SK-N-SH (cell line): ENCODE results near the gene PCDHGA9. TPM values are rescaled to one million over a fixed set of nuclear protein-coding genes. Genes with fewer than 3 reads are reported as not detected.

ENCODE experiments used
- CTCF ChIA-PET: fragments of 300-600, 350-600 bp; formaldehyde crosslinking; extraction: SDS; loops from one replicate; lab custom pipeline; 2021; lab: Yijun Ruan, JAX
- POLR2A ChIA-PET: fragments of 350-600 bp; sonication (Branson Sonifier 250); formaldehyde crosslinking; extraction: SDS; loops from one replicate; lab custom pipeline; 2020; ENCODE audit warnings: antibody characterized with exemption, inconsistent platforms; lab: Yijun Ruan, JAX
- DNase-seq: peaks from one replicate; pipeline ENCODE4 v3.0.0; 2012
- H2AFZ ChIP-seq: fragments of 200-600 bp; sonication (generic); 2 replicates; pipeline ENCODE4 v1.8.1; 2016; ENCODE audit warnings: antibody characterized with exemption, mild to moderate bottlenecking, low read depth
- H3F3A ChIP-seq: fragments of 200-600 bp; sonication (generic); replicated peaks from 2 replicates; pipeline ENCODE3; 2016; ENCODE audit warnings: antibody characterized with exemption, mild to moderate bottlenecking; ENCODE audit not compliant: insufficient read depth
- H3K27ac ChIP-seq, 2 experiments: fragments of 200-500 bp in 1 of 2; fragments of 200-600 bp in 1 of 2; sonication (Bioruptor generic) in 1 of 2; sonication (generic), shearing (Covaris generic) in 1 of 2; 2 replicates each; pipeline versions ENCODE4 v1.5.1 to v1.6.1; 2014 to 2016; ENCODE audit warnings: low read depth in 2 of 2, inconsistent platforms in 1 of 2, low read length in 1 of 2, mild to moderate bottlenecking in 1 of 2, mixed read lengths in 1 of 2
- H3K27me3 ChIP-seq: fragments of 200-600 bp; sonication (generic), shearing (Covaris generic); 2 replicates; pipeline ENCODE4 v1.6.1; 2016; ENCODE audit warnings: mixed run types; ENCODE audit not compliant: insufficient read depth
- H3K36me3 ChIP-seq, 2 experiments: fragments of 200-500 bp in 1 of 2; fragments of 200-600 bp in 1 of 2; sonication (Bioruptor generic) in 1 of 2; sonication (generic) in 1 of 2; replicated peaks in 1 of 2; 2 replicates each; pipeline versions ENCODE3 to v1.5.1; 2014 to 2016; ENCODE audit warnings: low read length in 1 of 2, mild to moderate bottlenecking in 1 of 2; ENCODE audit not compliant: insufficient read depth in 2 of 2, control insufficient read depth in 1 of 2
- H3K4me1 ChIP-seq, 2 experiments: fragments of 200-500 bp in 1 of 2; fragments of 200-600 bp in 1 of 2; sonication (Bioruptor generic) in 1 of 2; sonication (generic), shearing (Covaris generic) in 1 of 2; 2 replicates each; pipeline versions ENCODE4 v1.5.1 to v1.6.1; 2014 to 2016; ENCODE audit warnings: low read depth in 1 of 2, low read length in 1 of 2, mixed run types in 1 of 2; ENCODE audit not compliant: insufficient read depth in 2 of 2, control insufficient read depth in 1 of 2
- H3K4me2 ChIP-seq: fragments of 200-600 bp; sonication (generic), shearing (Covaris generic); 2 replicates; pipeline ENCODE4 v1.6.1; 2017; ENCODE audit warnings: mixed run types
- H3K4me3 ChIP-seq, 2 experiments: fragments of 200-500 bp in 1 of 2; fragments of 200-600 bp in 1 of 2; sonication (Bioruptor generic) in 1 of 2; sonication (generic), shearing (Covaris generic) in 1 of 2; 2 replicates each; pipeline versions ENCODE4 v1.5.1 to v1.8.1; 2014 to 2016; ENCODE audit warnings: low read depth in 2 of 2, inconsistent platforms in 1 of 2, low read length in 1 of 2, mild to moderate bottlenecking in 1 of 2, mixed read lengths in 1 of 2, moderate library complexity in 1 of 2
- H3K79me2 ChIP-seq: fragments of 200-600 bp; sonication (generic); 2 replicates; pipeline ENCODE4 v1.8.1; 2017; ENCODE audit warnings: mild to moderate bottlenecking; ENCODE audit not compliant: insufficient read depth
- H3K9ac ChIP-seq: fragments of 200-600 bp; sonication (generic); 2 replicates; pipeline ENCODE4 v1.6.1; 2017; ENCODE audit warnings: mixed run types
- H3K9me2 ChIP-seq: fragments of 200-600 bp; sonication (generic); 2 replicates; pipeline ENCODE4 v1.6.1; 2017; ENCODE audit warnings: mixed run types
- H3K9me3 ChIP-seq: fragments of 200-600 bp; sonication (generic); 2 replicates; pipeline ENCODE4 v1.6.1; 2017; ENCODE audit warnings: mixed run types, mild to moderate bottlenecking, moderate library complexity
- H4K20me1 ChIP-seq: fragments of 200-600 bp; sonication (generic); 2 replicates; pipeline ENCODE4 v1.6.1; 2017; ENCODE audit warnings: mild to moderate bottlenecking, mixed run types; ENCODE audit not compliant: insufficient read depth
- CTCF ChIP-seq: fragments of 200-600 bp; sonication (generic); IDR thresholded peaks from 2 replicates; pipeline ENCODE4 v1.6.1; 2017; ENCODE audit warnings: antibody characterized with exemption, mild to moderate bottlenecking, moderate library complexity
- FOSL2 ChIP-seq: IDR thresholded peaks from 2 replicates; pipeline ENCODE4 v1.4.0; 2012; ENCODE audit warnings: low read depth, mild to moderate bottlenecking, moderate library complexity, borderline replicate concordance
- FOXM1 ChIP-seq: IDR thresholded peaks from 2 replicates; pipeline ENCODE4 v1.4.0; 2012; ENCODE audit warnings: low read depth, mild to moderate bottlenecking
- JUND ChIP-seq: IDR thresholded peaks from 2 replicates; pipeline ENCODE4 v1.4.0; 2012
- MEF2A ChIP-seq: IDR thresholded peaks from 2 replicates; pipeline ENCODE4 v1.4.0; 2012; ENCODE audit warnings: low read depth, borderline replicate concordance
- MXI1 ChIP-seq: IDR thresholded peaks from 2 replicates; pipeline ENCODE4 v1.6.1; 2012; ENCODE audit warnings: mild to moderate bottlenecking, low read depth, low read length, improper control_type of control experiment
- NFIC ChIP-seq: IDR thresholded peaks from 2 replicates; pipeline ENCODE4 v1.4.0; 2012; ENCODE audit warnings: borderline replicate concordance
- RCOR1 ChIP-seq: fragments of 150-350 bp; IDR thresholded peaks from 2 replicates; pipeline ENCODE4 v1.6.1; 2017; ENCODE audit warnings: antibody characterized with exemption, low read length
- RXRA ChIP-seq: IDR thresholded peaks from 2 replicates; pipeline ENCODE4 v1.4.0; 2012; ENCODE audit warnings: low read depth, mild to moderate bottlenecking, borderline replicate concordance
- TAF1 ChIP-seq: IDR thresholded peaks from 2 replicates; pipeline ENCODE4 v1.6.1; 2012; ENCODE audit warnings: low read depth, mild to moderate bottlenecking, low read length, moderate library complexity, borderline replicate concordance
- ZBTB33 ChIP-seq: IDR thresholded peaks from 2 replicates; pipeline ENCODE4 v1.4.0; 2012; ENCODE audit warnings: low read depth, borderline replicate concordance
- WGBS: methylation state at CpG from one replicate; pipeline ENCODE4 v1.1.6; 2017; ENCODE audit warnings: low lambda C conversion rate; 5-methylcytosine and 5-hydroxymethylcytosine counted together
- polyA plus RNA-seq, 3 experiments: library from polyadenylated mRNA; depleted of rRNA; stranded (reverse); fragments of >200 nt; gene quantifications; 2 replicates each; pipeline ENCODE4 v1.2.3, GENCODE V29; 2012
- TF ChIP-seq, protein P1 (sequence below): fragments of 150-350 bp; IDR thresholded peaks from 2 replicates; pipeline ENCODE4 v1.6.1; 2016; ENCODE audit warnings: mild to moderate bottlenecking, low read depth, low read length
- TF ChIP-seq, protein P2 (sequence below): IDR thresholded peaks from 2 replicates; pipeline ENCODE4 v1.4.0; 2012; ENCODE audit warnings: low read depth, borderline replicate concordance
- TF ChIP-seq, protein P3 (sequence below): IDR thresholded peaks from 2 replicates; pipeline ENCODE4; 2012

Gene PCDHGA9
- polyA plus RNA-seq, 1 of the 3 experiments (the other 2 are of a cell fraction), result 0.16 TPM

DNA sequence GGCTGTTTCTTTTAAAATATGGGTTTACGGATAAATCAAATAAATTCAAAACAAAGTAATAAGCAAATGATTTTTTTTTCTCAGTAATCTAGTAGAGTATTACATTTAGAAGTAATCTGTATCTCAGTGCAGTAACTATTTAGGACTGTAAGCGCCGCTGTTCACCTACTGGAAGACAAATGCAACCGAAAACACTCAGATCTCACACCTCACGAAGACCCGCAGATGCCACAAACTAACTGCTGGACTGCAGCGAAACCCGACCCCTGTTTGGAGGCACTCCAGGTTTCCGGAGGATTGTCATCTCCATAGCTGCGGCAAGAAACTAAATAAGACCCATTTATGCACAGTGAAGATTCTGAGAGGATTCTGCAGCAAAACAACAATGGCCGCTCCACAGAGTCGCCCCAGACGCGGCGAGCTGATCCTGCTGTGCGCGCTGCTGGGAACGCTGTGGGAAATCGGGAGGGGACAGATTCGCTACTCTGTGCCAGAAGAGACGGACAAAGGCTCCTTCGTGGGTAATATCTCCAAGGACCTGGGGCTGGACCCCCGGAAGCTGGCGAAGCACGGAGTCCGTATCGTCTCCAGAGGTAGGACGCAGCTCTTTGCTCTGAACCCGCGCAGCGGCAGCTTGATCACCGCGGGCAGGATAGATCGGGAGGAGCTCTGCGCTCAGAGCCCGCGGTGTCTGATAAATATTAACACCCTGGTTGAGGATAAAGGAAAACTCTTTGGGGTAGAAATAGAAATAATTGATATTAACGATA is 10.0 kb upstream of the PCDHGA9 start, which contains the start of gene PCDHGA8:
Gene PCDHGA8, plus strand, starts transcription at position 205 of the 770 bp plus-strand sequence. Its CDS starts 181 bp downstream, at position 386.
- TF ChIP-seq RXRA, result no peak
- TF ChIP-seq TAF1, result no peak
- TF ChIP-seq CTCF, result peak; percentile 13; the same call in 1 of the 2 replicates
- TF ChIP-seq, protein P1, sequence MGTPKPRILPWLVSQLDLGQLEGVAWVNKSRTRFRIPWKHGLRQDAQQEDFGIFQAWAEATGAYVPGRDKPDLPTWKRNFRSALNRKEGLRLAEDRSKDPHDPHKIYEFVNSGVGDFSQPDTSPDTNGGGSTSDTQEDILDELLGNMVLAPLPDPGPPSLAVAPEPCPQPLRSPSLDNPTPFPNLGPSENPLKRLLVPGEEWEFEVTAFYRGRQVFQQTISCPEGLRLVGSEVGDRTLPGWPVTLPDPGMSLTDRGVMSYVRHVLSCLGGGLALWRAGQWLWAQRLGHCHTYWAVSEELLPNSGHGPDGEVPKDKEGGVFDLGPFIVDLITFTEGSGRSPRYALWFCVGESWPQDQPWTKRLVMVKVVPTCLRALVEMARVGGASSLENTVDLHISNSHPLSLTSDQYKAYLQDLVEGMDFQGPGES, result no peak
- no peak for TF ChIP-seq RCOR1
- TF ChIP-seq FOSL2, result no peak
- no peak within 1 kb of the TSS for H3K27ac ChIP-seq
- ChIA-PET CTCF (interaction anchor here (1.8 kb wide), 1 partner anchor 24 kb away, joined by 4 read pairs; the partner anchor contains the start of gene PCDHGB7), POLR2A (no interaction called here)
- H3K27me3 ChIP-seq, result no peaks in the 10 kb centered on the region
- WGBS, result 89% methylated on average over 38 of the region's 38 CpGs
- H3F3A ChIP-seq, result no peaks in the 10 kb centered on the region
- H3K9me2 ChIP-seq, result no peaks in the 10 kb centered on the region
- DNase-seq, result no peak
- H2AFZ ChIP-seq, result no peak within 1 kb of the TSS
- H3K4me3 ChIP-seq, result no peak within 1 kb of the TSS; a peak in 1 of 4 replicates
- no peak within 1 kb of the TSS for H3K4me2 ChIP-seq
- H3K4me1 ChIP-seq, result no peaks in the 10 kb centered on the region
- H3K9me3 ChIP-seq, result peaks cover 7% of the 10 kb centered on the region; the same call in 1 of the 2 replicates
- no peak within 1 kb of the TSS for H3K9ac ChIP-seq
- peaks cover 0 to 15% of the 10 kb centered on the region in 2 experiments for H3K36me3 ChIP-seq
- H3K79me2 ChIP-seq, result no peaks in the 10 kb centered on the region; the same call in 1 of the 2 replicates
- no peaks in the 10 kb centered on the region for H4K20me1 ChIP-seq

- H3K4me1 ChIP-seq, result no peaks in the 10 kb centered on the region
- no peak overlapping the region for H3K27ac ChIP-seq
- CTCF ChIA-PET, result no interaction called here
- no peaks in the 10 kb centered on the region for H3K27me3 ChIP-seq
- DNase-seq, result no peak
- no peaks in the 10 kb centered on the region for H3K9me2 ChIP-seq
- H2AFZ ChIP-seq, result no peak overlapping the region
- TF ChIP-seq FOXM1 (no peak), JUND (no peak), MXI1 (no peak), FOSL2 (no peak), NFIC (no peak), MEF2A (no peak), TAF1 (no peak), ZBTB33 (no peak)
- TF ChIP-seq, protein P2, sequence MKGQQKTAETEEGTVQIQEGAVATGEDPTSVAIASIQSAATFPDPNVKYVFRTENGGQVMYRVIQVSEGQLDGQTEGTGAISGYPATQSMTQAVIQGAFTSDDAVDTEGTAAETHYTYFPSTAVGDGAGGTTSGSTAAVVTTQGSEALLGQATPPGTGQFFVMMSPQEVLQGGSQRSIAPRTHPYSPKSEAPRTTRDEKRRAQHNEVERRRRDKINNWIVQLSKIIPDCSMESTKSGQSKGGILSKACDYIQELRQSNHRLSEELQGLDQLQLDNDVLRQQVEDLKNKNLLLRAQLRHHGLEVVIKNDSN, result no peak
- TF ChIP-seq, protein P3, sequence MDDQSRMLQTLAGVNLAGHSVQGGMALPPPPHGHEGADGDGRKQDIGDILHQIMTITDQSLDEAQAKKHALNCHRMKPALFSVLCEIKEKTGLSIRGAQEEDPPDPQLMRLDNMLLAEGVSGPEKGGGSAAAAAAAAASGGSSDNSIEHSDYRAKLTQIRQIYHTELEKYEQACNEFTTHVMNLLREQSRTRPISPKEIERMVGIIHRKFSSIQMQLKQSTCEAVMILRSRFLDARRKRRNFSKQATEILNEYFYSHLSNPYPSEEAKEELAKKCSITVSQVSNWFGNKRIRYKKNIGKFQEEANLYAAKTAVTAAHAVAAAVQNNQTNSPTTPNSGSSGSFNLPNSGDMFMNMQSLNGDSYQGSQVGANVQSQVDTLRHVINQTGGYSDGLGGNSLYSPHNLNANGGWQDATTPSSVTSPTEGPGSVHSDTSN, result no peak
- TF ChIP-seq, protein P1, result no peak
- POLR2A ChIA-PET, result no interaction called here
- H3K4me2 ChIP-seq, result no peak overlapping the region
- no peaks in the 10 kb centered on the region for H3F3A ChIP-seq
- no peaks in the 10 kb centered on the region; the same call in 1 of the 2 replicates for H3K79me2 ChIP-seq
- 64% methylated on average over 21 of the region's 21 CpGs for WGBS
- H4K20me1 ChIP-seq, result no peaks in the 10 kb centered on the region
- H3K9ac ChIP-seq, result no peak overlapping the region
- H3K4me3 ChIP-seq, result no peak overlapping the region; a peak in 1 of 4 replicates
- peaks cover 7% of the 10 kb centered on the region; the same call in 1 of the 2 replicates for H3K9me3 ChIP-seq
- H3K36me3 ChIP-seq, result peaks cover 0 to 15% of the 10 kb centered on the region in 2 experiments
Observed at GRCh38 chr5:141393267-141393666, 9.3 kb upstream of the PCDHGA9 start.
